Activated B cell treated with CpG ODN at 0.5 μM for 24 hours (primary cell): Measurements from ENCODE around the gene PLEKHG2. TPM values are rescaled to one million over a fixed set of nuclear protein-coding genes. Genes with fewer than 3 reads are reported as not detected.

Experiments used
- ATAC-seq: fragments of 200-7000 bp; cut with Tn5 transposase; one replicate; pipeline ENCODE4 v1.10.0; 2021; ENCODE audit warnings: low read depth, mild to moderate bottlenecking, moderate library complexity
- CTCF ChIA-PET: fragments of 350-600 bp; sonication (Branson Sonifier 250); formaldehyde crosslinking; loops from one replicate; lab custom pipeline; 2021; ENCODE audit warnings: antibody characterized with exemption; lab: Charles Lee
- POLR2A ChIA-PET: fragments of 350-600 bp; sonication (Branson Sonifier 250); formaldehyde crosslinking; loops from one replicate; lab custom pipeline; 2021; ENCODE audit warnings: antibody characterized with exemption; lab: Charles Lee
- DNase-seq: peaks from one replicate; pipeline ENCODE4 v3.0.0; 2022
- H3K27ac Mint-ChIP-seq: one replicate; pipeline ENCODE4 v1.8.0; 2020; ENCODE audit warnings: mixed read lengths
- H3K27me3 Mint-ChIP-seq: one replicate; pipeline ENCODE4 v1.8.0; 2021; ENCODE audit warnings: mixed read lengths
- H3K36me3 Mint-ChIP-seq: one replicate; pipeline ENCODE4 v1.8.0; 2021; ENCODE audit warnings: low read depth, mixed read lengths
- H3K4me1 Mint-ChIP-seq: one replicate; pipeline ENCODE4 v1.8.0; 2021; ENCODE audit warnings: mixed read lengths
- H3K4me3 Mint-ChIP-seq: one replicate; pipeline ENCODE4 v1.8.0; 2020; ENCODE audit warnings: mild to moderate bottlenecking, mixed read lengths
- H3K9me3 Mint-ChIP-seq: one replicate; pipeline ENCODE4 v1.8.0; 2020; ENCODE audit warnings: mixed read lengths
- intact Hi-C: fragments of 100-400 bp; cut with micrococcal nuclease; formaldehyde crosslinking; loops from one replicate; pipeline ENCODE4 v1.15.1; 2024
- total RNA-seq: library from RNA; stranded (reverse); gene quantifications from 2 replicates; pipeline ENCODE4 v1.2.3, GENCODE V29; 2022
- TF ChIP-seq, protein P1 (sequence below): fragments of 200-600 bp; IDR thresholded peaks from one replicate; pipeline ENCODE4 v1.8.0; 2022; ENCODE audit warnings: antibody characterized with exemption, mild to moderate bottlenecking

Gene PLEKHG2
- total RNA-seq, 1 donor from 2014 or later: 125 TPM

DNA sequence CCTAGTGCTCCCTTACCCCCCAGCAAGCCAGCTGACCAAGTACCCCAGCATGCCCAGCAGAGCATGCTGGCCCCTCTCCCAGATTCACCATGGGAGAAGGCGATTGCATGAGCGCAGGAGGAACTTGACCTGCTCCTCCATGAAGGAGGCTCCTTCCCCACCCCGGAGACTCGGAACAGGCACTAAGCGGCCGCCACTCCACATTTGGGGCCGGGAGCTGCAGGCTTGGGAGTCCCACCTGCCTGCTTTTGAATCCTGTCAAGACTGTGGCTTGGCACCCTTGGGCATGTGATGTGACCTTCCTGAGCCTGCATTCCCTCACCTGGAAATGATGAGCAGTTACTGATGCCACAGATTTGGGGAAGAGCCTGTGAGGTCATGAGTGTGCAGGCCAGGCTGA, 55.5 kb downstream of the PLEKHG2 start:
- intact Hi-C loops: no loop called here
- DNase-seq (no peak), ATAC-seq (no peak)
- H3K27ac Mint-ChIP-seq: no peak overlapping the region
- H3K27me3 Mint-ChIP-seq: no peaks in the 10 kb centered on the region
- no peaks in the 10 kb centered on the region for H3K4me1 Mint-ChIP-seq
- ChIA-PET POLR2A (interaction anchor here (1.7 kb wide), 1 partner anchor 9 kb away, joined by 5 read pairs; no protein-coding TSS in a partner anchor), CTCF (no interaction called here)
- H3K36me3 Mint-ChIP-seq: peaks cover 88% of the 10 kb centered on the region
- no peak overlapping the region for H3K4me3 Mint-ChIP-seq
- no peaks in the 10 kb centered on the region for H3K9me3 Mint-ChIP-seq
- TF ChIP-seq, protein P1, sequence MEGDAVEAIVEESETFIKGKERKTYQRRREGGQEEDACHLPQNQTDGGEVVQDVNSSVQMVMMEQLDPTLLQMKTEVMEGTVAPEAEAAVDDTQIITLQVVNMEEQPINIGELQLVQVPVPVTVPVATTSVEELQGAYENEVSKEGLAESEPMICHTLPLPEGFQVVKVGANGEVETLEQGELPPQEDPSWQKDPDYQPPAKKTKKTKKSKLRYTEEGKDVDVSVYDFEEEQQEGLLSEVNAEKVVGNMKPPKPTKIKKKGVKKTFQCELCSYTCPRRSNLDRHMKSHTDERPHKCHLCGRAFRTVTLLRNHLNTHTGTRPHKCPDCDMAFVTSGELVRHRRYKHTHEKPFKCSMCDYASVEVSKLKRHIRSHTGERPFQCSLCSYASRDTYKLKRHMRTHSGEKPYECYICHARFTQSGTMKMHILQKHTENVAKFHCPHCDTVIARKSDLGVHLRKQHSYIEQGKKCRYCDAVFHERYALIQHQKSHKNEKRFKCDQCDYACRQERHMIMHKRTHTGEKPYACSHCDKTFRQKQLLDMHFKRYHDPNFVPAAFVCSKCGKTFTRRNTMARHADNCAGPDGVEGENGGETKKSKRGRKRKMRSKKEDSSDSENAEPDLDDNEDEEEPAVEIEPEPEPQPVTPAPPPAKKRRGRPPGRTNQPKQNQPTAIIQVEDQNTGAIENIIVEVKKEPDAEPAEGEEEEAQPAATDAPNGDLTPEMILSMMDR: no peak

DNA sequence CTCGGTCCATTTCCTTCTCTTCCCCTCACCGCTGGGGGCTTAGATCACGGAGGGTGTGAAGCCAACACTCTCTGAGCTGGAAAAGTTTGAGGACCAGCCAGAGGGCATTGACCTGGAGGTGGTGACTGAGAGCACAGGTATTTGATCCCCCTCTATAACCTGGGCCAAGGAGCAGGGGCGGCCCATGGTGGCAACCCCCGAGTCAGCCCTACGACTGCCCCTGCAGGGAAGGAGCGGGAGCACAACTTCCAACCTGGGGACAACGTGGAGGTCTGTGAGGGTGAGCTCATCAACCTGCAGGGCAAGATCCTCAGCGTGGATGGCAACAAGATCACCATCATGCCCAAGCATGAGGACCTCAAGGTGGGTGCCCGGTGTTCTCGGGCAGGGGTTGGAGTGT, 56.6 kb downstream of the PLEKHG2 start:
- no peaks in the 10 kb centered on the region for H3K9me3 Mint-ChIP-seq
- H3K27me3 Mint-ChIP-seq: no peaks in the 10 kb centered on the region
- intact Hi-C loops: no loop called here
- POLR2A ChIA-PET: interaction anchor here (0.6 to 1.7 kb wide), 2 partner anchors 8 to 85 kb away, joined by 3 to 5 read pairs; no protein-coding TSS in a partner anchor
- CTCF ChIA-PET: no interaction called here
- no peaks in the 10 kb centered on the region for H3K4me1 Mint-ChIP-seq
- H3K4me3 Mint-ChIP-seq: no peak overlapping the region
- no peak for DNase-seq
- no peak overlapping the region for H3K27ac Mint-ChIP-seq
- ATAC-seq: no peak
- peaks cover 86% of the 10 kb centered on the region for H3K36me3 Mint-ChIP-seq
- TF ChIP-seq, protein P1: no peak

DNA sequence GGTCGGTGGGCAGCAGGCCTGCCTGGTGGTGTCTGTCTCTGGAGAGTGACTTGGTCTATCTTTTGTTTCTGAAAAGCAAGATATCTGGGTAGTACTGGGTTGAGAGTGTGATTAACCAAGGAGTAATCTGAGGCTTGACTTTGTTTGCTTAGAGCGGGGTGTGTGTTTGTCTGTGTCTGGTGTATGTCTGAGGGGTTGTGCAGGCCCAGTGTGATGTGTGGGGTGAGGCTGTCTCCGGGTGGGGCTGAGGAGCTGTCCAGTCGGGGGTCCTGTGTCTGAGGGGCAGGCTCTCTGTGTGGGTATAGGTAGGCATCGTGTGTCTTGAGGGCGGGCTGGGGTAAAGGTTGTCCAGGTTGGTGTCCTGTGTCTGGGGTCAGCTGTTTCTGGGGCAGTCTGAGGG, 57.1 kb downstream of the PLEKHG2 start:
- Mint-ChIP-seq H3K36me3 (peaks cover 90% of the 10 kb centered on the region), H3K4me1 (no peaks in the 10 kb centered on the region), H3K27me3 (no peaks in the 10 kb centered on the region), H3K9me3 (no peaks in the 10 kb centered on the region), H3K4me3 (no peak overlapping the region), H3K27ac (no peak overlapping the region)
- CTCF ChIA-PET: no interaction called here
- DNase-seq (no peak), ATAC-seq (no peak)
- TF ChIP-seq, protein P1: no peak
- intact Hi-C loops: no loop called here
- POLR2A ChIA-PET: no interaction called here

DNA sequence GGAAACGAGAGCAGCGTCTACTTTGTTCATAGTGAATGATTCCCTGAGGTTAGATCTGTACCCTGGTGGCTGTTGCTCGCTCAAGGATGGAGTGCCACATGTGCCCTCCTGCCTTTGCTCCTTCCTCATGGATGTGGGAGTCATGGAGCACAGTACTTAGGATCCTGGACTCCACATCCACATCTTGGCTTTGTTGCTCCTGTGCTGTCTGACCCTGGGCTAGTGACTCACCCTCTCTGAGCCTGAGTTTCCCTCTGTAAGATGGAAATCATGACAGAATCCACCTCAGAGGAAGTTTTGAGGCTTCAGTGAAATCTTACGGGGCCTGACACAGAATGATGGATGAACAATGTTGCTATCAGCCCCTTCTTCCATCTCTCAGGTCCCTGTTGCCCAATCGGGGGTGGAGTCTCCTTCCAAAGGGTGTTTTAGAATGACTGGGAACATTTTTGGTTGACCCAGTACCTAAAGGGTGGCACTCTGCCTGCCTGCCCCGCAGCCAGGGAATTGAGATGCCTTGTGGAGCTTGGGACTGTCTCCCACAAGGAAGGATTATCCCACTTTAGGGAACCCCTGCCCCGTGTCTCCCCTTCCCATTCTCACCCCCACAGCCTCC, 58.4 kb downstream of the PLEKHG2 start:
- H3K36me3 Mint-ChIP-seq: peaks cover 89% of the 10 kb centered on the region
- ATAC-seq (no peak), DNase-seq (no peak)
- CTCF ChIA-PET: interaction anchor here (1.2 kb wide), 1 partner anchor 32 kb away, joined by 3 read pairs; no protein-coding TSS in a partner anchor
- TF ChIP-seq, protein P1: no peak
- intact Hi-C loops: no loop called here
- H3K27me3 Mint-ChIP-seq: no peaks in the 10 kb centered on the region
- peak overlapping the region; percentile 46 for H3K27ac Mint-ChIP-seq
- no peaks in the 10 kb centered on the region for H3K4me1 Mint-ChIP-seq
- no peak overlapping the region for H3K4me3 Mint-ChIP-seq
- POLR2A ChIA-PET: no interaction called here
- H3K9me3 Mint-ChIP-seq: no peaks in the 10 kb centered on the region

DNA sequence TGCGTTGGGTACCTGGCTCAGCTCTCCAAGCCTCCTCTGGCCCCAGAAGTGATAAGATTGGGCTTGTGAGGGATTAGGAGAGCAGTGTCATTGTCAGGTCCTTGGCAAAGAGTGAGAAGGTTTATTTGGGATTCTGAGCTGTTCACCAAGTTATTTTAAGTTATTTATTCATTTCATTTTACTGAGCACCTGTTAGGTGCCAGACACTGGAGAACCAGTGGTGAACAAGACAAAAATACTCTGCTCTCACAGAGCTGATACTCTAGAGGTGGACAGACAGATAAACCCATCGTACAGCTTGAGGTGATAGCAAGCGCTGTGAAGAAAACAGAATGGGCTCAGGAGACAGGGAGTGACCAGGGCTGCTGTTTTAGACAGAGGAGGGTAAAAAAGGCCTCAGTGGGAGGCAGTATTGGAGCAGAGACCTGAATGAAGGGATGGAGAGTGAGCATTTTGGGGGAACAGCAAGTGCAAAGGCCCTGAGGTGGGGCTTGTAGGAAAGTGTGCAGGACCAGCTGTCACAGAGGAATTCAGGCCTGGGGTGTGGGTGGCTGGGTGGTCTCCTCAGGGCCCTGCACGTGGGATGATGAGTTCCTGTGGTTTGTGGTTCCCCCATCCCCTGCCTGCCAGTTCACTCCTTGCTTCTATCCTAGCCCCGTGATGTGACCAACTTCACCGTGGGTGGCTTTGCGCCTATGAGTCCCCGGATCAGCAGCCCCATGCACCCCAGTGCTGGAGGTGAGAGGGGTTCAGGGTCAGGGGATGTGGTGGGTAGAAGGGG, 59.5 kb downstream of the PLEKHG2 start:
- ChIA-PET POLR2A (no interaction called here), CTCF (interaction anchor here (1.2 kb wide), 1 partner anchor 31 kb away, joined by 3 read pairs; no protein-coding TSS in a partner anchor)
- Mint-ChIP-seq H3K9me3 (no peaks in the 10 kb centered on the region), H3K36me3 (peaks cover 90% of the 10 kb centered on the region), H3K4me3 (no peak overlapping the region), H3K27ac (no peak overlapping the region), H3K27me3 (no peaks in the 10 kb centered on the region), H3K4me1 (no peaks in the 10 kb centered on the region)
- TF ChIP-seq, protein P1: no peak
- intact Hi-C loops: no loop called here
- ATAC-seq (no peak), DNase-seq (no peak)
